ENCODE results near the gene ATXN1.

The ATXN1 gene

DNA sequence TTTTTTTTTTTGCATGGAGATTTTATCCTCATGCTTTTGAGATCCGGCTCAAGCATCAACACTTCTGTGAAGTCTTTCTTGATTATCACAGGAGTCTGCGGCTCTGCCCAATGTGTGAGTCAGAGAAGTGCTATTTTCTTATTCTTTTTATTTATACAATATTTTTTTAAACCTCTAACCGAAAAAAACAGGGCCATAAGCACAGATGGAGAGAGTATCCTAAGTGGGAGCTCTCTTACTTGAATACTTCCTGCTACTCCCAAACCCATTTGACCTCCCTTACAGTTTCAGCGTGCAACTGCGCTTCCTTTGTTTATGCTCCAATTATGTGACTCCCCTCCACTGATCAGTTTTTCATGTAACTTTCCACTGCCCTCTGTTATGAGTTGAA lies 8.7 kb upstream of the ATXN1 start:
- ATAC-seq: peak; percentile 45
- no peak for TF ChIP-seq TOX (CRISPR knock-in tag; IDR thresholded peaks at IDR 0.05; ENCODE audit: borderline replicate concordance)
- no peak for TF ChIP-seq ISL1 (CRISPR knock-in tag; IDR thresholded peaks at IDR 0.05)
- TF ChIP-seq ZNF8 (CRISPR knock-in tag; IDR thresholded peaks at IDR 0.05): no peak
- TF ChIP-seq GLIS3 (CRISPR knock-in tag; IDR thresholded peaks at IDR 0.05): no peak
- no peak for TF ChIP-seq SNAI2 (CRISPR knock-in tag; IDR thresholded peaks at IDR 0.05)
- TF ChIP-seq OSR1 (CRISPR knock-in tag; IDR thresholded peaks at IDR 0.05): no peak
- no peak for TF ChIP-seq ZFP3 (CRISPR knock-in tag; IDR thresholded peaks at IDR 0.05)

- no peak for TF ChIP-seq ZFP30 (CRISPR knock-in tag; IDR thresholded peaks at IDR 0.05)
- no peak for TF ChIP-seq ARNTL (CRISPR knock-in tag; IDR thresholded peaks at IDR 0.05; ENCODE audit: borderline replicate concordance, low read depth)
- TF ChIP-seq PATZ1 (CRISPR knock-in tag; IDR thresholded peaks at IDR 0.05; ENCODE audit: borderline replicate concordance): no peak; the same call in 1 of the 2 replicates
- TF ChIP-seq SNAI2 (CRISPR knock-in tag; IDR thresholded peaks at IDR 0.05): no peak
- no peak for TF ChIP-seq BACH2 (CRISPR knock-in tag; IDR thresholded peaks at IDR 0.05; ENCODE audit: borderline replicate concordance)
- no peak for TF ChIP-seq ZNF8 (CRISPR knock-in tag; IDR thresholded peaks at IDR 0.05)
- no peak for TF ChIP-seq ZC3H10 (CRISPR knock-in tag; IDR thresholded peaks at IDR 0.05)
- TF ChIP-seq, protein P1, sequence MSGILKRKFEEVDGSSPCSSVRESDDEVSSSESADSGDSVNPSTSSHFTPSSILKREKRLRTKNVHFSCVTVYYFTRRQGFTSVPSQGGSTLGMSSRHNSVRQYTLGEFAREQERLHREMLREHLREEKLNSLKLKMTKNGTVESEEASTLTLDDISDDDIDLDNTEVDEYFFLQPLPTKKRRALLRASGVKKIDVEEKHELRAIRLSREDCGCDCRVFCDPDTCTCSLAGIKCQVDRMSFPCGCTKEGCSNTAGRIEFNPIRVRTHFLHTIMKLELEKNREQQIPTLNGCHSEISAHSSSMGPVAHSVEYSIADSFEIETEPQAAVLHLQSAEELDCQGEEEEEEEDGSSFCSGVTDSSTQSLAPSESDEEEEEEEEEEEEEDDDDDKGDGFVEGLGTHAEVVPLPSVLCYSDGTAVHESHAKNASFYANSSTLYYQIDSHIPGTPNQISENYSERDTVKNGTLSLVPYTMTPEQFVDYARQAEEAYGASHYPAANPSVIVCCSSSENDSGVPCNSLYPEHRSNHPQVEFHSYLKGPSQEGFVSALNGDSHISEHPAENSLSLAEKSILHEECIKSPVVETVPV (CRISPR knock-in tag; IDR thresholded peaks at IDR 0.05): no peak
- TF ChIP-seq OSR1 (CRISPR knock-in tag; IDR thresholded peaks at IDR 0.05): no peak
- TF ChIP-seq CREB5 (CRISPR knock-in tag; IDR thresholded peaks at IDR 0.05; ENCODE audit: low read depth): no peak
- TF ChIP-seq TCF4 (CRISPR knock-in tag; IDR thresholded peaks at IDR 0.05; ENCODE audit: borderline replicate concordance): no peak
- peak; percentile 84 for TF ChIP-seq ISL1 (CRISPR knock-in tag; IDR thresholded peaks at IDR 0.05)
- peak; percentile 78; the same call in 1 of the 2 replicates for TF ChIP-seq POU6F1 (CRISPR knock-in tag; IDR thresholded peaks at IDR 0.05; ENCODE audit: borderline replicate concordance, low read depth)
- no peak for TF ChIP-seq ZFP3 (CRISPR knock-in tag; IDR thresholded peaks at IDR 0.05)
- TF ChIP-seq RARB (CRISPR knock-in tag; IDR thresholded peaks at IDR 0.05): 0 out of 2 replicates have a peak, but pooled peaks have one; percentile 72
- TF ChIP-seq CSDC2 (CRISPR knock-in tag; IDR thresholded peaks at IDR 0.05): no peak
- TF ChIP-seq ESRRG (CRISPR knock-in tag; IDR thresholded peaks at IDR 0.05): no peak
- TF ChIP-seq ZNF70 (CRISPR knock-in tag; IDR thresholded peaks at IDR 0.05): no peak
- TF ChIP-seq GLIS3 (CRISPR knock-in tag; IDR thresholded peaks at IDR 0.05): no peak
- TF ChIP-seq, protein P2, sequence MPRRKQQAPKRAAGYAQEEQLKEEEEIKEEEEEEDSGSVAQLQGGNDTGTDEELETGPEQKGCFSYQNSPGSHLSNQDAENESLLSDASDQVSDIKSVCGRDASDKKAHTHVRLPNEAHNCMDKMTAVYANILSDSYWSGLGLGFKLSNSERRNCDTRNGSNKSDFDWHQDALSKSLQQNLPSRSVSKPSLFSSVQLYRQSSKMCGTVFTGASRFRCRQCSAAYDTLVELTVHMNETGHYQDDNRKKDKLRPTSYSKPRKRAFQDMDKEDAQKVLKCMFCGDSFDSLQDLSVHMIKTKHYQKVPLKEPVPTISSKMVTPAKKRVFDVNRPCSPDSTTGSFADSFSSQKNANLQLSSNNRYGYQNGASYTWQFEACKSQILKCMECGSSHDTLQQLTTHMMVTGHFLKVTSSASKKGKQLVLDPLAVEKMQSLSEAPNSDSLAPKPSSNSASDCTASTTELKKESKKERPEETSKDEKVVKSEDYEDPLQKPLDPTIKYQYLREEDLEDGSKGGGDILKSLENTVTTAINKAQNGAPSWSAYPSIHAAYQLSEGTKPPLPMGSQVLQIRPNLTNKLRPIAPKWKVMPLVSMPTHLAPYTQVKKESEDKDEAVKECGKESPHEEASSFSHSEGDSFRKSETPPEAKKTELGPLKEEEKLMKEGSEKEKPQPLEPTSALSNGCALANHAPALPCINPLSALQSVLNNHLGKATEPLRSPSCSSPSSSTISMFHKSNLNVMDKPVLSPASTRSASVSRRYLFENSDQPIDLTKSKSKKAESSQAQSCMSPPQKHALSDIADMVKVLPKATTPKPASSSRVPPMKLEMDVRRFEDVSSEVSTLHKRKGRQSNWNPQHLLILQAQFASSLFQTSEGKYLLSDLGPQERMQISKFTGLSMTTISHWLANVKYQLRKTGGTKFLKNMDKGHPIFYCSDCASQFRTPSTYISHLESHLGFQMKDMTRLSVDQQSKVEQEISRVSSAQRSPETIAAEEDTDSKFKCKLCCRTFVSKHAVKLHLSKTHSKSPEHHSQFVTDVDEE (CRISPR knock-in tag; IDR thresholded peaks at IDR 0.05): no peak
- TF ChIP-seq PPARA (CRISPR knock-in tag; IDR thresholded peaks at IDR 0.05; ENCODE audit: borderline replicate concordance): no peak
- TF ChIP-seq ZNF565 (CRISPR knock-in tag; conservative IDR thresholded peaks at IDR 0.05; ENCODE audit: low read depth): no peak
- peak; percentile 81 for TF ChIP-seq TOX (CRISPR knock-in tag; IDR thresholded peaks at IDR 0.05; ENCODE audit: borderline replicate concordance)
Measured at GRCh38 chr6:16769131-16769985, 8.1 kb upstream of the ATXN1 start.

More at GRCh38 chr6:16769131-16769985, 8.1 kb upstream of the ATXN1 start:
- peak; percentile 70 for ATAC-seq
